Peyer's patch (tissue), 4 donors: Measurements from ENCODE around the gene FOXB2.

Experiments used
- POLR2A ChIP-seq, 2 donors: fragments of 450-650 bp; IDR thresholded peaks; one replicate each; pipeline ENCODE4 v1.5.1; 2017; ENCODE audit warnings: antibody characterized with exemption in 2 of 2, mild to moderate bottlenecking in 2 of 2, moderate library complexity in 2 of 2
- TF ChIP-seq, protein P1 (sequence below), 6 experiments: fragments of 450-650 bp in 4 of 6; fragments of 200-600 bp in 2 of 6; sonication (generic) in 1 of 6; IDR thresholded peaks; one replicate each; pipeline ENCODE4 v1.5.1; 2017 to 2019; ENCODE audit warnings: antibody characterized with exemption in 6 of 6, mild to moderate bottlenecking in 3 of 6, moderate library complexity in 1 of 6

DNA sequence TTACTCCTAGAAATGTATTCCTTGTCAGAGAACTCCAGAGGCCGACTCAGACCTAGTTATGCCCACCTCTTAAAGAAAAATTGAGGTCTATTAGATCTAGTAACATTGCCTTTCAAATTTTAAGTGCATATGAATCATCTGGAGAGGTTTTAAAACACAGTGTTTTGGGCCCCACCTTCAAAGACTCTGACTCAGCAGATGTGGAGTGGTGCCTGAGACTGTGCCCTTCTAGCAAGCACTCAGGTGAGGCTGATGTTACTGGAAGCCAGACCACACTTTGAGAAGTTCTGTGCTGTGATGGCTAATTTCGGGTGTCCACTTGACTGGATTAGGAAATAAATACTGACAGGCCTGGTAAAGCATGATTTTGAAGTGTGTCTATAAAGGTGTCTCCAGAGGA lies 10.6 kb downstream of the FOXB2 start:
- TF ChIP-seq, protein P1, sequence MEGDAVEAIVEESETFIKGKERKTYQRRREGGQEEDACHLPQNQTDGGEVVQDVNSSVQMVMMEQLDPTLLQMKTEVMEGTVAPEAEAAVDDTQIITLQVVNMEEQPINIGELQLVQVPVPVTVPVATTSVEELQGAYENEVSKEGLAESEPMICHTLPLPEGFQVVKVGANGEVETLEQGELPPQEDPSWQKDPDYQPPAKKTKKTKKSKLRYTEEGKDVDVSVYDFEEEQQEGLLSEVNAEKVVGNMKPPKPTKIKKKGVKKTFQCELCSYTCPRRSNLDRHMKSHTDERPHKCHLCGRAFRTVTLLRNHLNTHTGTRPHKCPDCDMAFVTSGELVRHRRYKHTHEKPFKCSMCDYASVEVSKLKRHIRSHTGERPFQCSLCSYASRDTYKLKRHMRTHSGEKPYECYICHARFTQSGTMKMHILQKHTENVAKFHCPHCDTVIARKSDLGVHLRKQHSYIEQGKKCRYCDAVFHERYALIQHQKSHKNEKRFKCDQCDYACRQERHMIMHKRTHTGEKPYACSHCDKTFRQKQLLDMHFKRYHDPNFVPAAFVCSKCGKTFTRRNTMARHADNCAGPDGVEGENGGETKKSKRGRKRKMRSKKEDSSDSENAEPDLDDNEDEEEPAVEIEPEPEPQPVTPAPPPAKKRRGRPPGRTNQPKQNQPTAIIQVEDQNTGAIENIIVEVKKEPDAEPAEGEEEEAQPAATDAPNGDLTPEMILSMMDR (IDR thresholded peaks at IDR 0.05): no peak
- no peak for TF ChIP-seq POLR2A (IDR thresholded peaks at IDR 0.05)
